ENCODE data around the gene FIBCD1. TPM values are rescaled to one million over a fixed set of nuclear protein-coding genes. Genes with fewer than 3 reads are reported as not detected.

The FIBCD1 gene
- total and polyA plus RNA-seq, 2 experiments from 2014 or later = 4.4 to 5.6 TPM

DNA sequence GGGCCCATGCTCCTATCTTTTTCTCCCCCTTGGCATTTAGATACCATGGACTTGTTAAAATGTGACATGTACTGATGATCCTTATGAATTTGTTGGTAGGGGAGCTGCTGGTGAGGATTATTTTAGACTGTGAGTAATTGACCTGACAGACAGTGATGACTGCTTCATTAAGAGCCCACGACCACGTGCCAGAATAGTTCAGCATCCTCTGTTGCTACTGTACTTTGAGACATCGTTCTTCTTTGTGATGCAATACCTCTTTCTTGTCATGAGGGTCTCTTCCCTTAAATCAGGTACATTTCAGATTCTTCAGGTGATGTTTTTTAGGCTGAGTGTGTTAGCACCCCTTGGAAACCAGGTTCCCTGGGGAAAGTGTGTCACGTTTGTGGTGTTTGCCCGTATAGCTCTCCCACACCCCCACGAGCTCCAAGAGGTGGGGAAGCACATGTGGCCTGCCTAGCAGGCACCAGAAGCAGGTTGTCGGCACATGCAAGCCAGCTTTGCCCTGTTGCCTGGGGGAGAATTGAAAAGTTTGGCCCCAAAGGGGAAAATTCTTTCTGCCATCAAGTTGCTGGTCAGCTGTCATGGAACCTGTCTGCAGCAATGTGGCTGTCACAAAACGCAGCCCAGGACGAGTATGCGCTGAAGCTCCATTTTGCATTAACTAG, 67.5 kb downstream of the FIBCD1 start:
- H3K27ac ChIP-seq (ENCODE audit: low read depth) = no peak overlapping the region
- no peaks in the 10 kb centered on the region for H3K4me1 ChIP-seq (ENCODE audit: insufficient read depth)
- Mint-ChIP-seq H3K9me3 (no peaks in the 10 kb centered on the region), H3K4me1 (no peaks in the 10 kb centered on the region), H3K27me3 (ENCODE audit: insufficient read depth, low read depth, poor library complexity) (no peaks in the 10 kb centered on the region), H3K4me3 (no peak overlapping the region), H3K27ac (no peak overlapping the region), H3K36me3 (ENCODE audit: low read depth) (peaks cover 63% of the 10 kb centered on the region)
- no peak overlapping the region for H3K4me2 ChIP-seq
- H3K9me2 ChIP-seq (ENCODE audit: insufficient read depth) = no peaks in the 10 kb centered on the region
- H3F3A ChIP-seq (replicated peaks; ENCODE audit: low read depth) = peaks cover 5% of the 10 kb centered on the region; the same call in 1 of the 2 replicates
- H3K79me2 ChIP-seq (replicated peaks; ENCODE audit: insufficient read depth) = peaks cover 48% of the 10 kb centered on the region
- TF ChIP-seq POLR2AphosphoS5 (IDR thresholded peaks at IDR 0.05; ENCODE audit: low read depth) = no peak
- TF ChIP-seq CTCF (conservative IDR thresholded peaks at IDR 0.05; ENCODE audit: low read depth in 2 of 2) = no peak
- no peak for ATAC-seq
- peaks cover 31% of the 10 kb centered on the region for H3K36me3 ChIP-seq (ENCODE audit: insufficient read depth)
- H3K27me3 ChIP-seq (ENCODE audit: insufficient read depth) = no peaks in the 10 kb centered on the region
- no peak overlapping the region for H3K4me3 ChIP-seq
- H4K20me1 ChIP-seq (replicated peaks; ENCODE audit: insufficient read depth) = peaks cover 11% of the 10 kb centered on the region; the same call in 1 of the 2 replicates
- DNase-seq (ENCODE audit: low spot score) = no peak
- no peak overlapping the region for H2AFZ ChIP-seq

DNA sequence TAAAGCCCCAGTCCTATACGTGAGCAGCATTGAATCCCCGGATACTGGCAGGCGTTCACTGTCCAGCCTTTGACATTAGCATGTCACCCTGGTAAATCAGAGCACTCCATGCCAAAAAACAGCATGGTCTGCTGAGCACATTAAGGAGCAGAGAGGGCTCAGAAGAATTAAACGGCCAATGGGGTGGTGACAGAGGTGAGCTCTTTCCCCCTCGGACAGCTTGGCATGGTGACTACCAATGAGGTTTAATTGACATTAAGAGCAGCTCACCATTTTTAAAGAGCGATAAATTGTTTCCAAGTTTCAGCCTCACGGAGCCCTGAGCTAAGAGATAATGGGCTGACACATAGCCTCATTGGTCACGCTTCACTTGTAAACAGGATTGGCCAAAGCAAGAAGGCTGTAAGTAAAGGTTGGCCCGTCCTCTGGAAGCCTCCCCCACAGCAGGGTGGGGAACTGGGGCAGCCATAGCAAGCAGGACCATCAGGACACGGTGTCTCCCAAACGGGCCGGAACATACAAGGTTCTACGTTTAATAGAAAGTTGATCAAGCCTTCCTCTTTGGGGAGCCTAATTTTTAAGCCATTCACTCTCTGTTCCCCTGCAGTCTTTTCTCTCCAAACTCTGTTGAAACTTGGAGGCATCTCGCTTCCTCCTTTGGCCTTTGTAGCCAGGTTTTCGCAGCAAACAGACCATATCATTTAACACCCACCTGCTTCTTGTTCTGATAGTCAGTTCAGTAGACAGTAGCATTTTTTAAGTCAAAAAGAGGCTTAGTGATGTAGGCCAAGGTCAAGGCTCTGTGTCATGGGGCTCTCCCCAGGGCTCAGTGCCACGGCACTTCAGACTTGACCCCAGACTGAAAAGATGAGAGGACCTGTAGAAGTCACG, 68.3 kb downstream of the FIBCD1 start:
- Mint-ChIP-seq H3K4me1 (no peaks in the 10 kb centered on the region), H3K36me3 (ENCODE audit: low read depth) (peaks cover 59% of the 10 kb centered on the region), H3K4me3 (no peak overlapping the region), H3K9me3 (no peaks in the 10 kb centered on the region), H3K27ac (no peak overlapping the region), H3K27me3 (ENCODE audit: insufficient read depth, low read depth, poor library complexity) (no peaks in the 10 kb centered on the region)
- Histone ChIP-seq H3K4me1 (ENCODE audit: insufficient read depth) (no peaks in the 10 kb centered on the region), H3K4me3 (no peak overlapping the region), H3F3A (replicated peaks; ENCODE audit: low read depth) (peaks cover 5% of the 10 kb centered on the region; the same call in 1 of the 2 replicates), H3K9me2 (ENCODE audit: insufficient read depth) (no peaks in the 10 kb centered on the region), H3K36me3 (ENCODE audit: insufficient read depth) (peaks cover 31% of the 10 kb centered on the region), H2AFZ (no peak overlapping the region), H3K27me3 (ENCODE audit: insufficient read depth) (no peaks in the 10 kb centered on the region), H4K20me1 (replicated peaks; ENCODE audit: insufficient read depth) (peaks cover 11% of the 10 kb centered on the region; the same call in 1 of the 2 replicates), H3K79me2 (replicated peaks; ENCODE audit: insufficient read depth) (peaks cover 50% of the 10 kb centered on the region), H3K4me2 (no peak overlapping the region), H3K27ac (ENCODE audit: low read depth) (no peak overlapping the region)
- DNase-seq (ENCODE audit: low spot score) = no peak
- no peak for ATAC-seq
- TF ChIP-seq CTCF (conservative IDR thresholded peaks at IDR 0.05; ENCODE audit: low read depth in 2 of 2) = no peak
- TF ChIP-seq REST (IDR thresholded peaks at IDR 0.05; ENCODE audit: unreplicated experiment) = no peak
- TF ChIP-seq POLR2AphosphoS5 (IDR thresholded peaks at IDR 0.05; ENCODE audit: low read depth) = no peak

Measured in GM23338 (cell line).